GM12891 (cell line): ENCODE results near the gene MRPL42.

ENCODE experiments used
- POLR2A ChIP-seq: IDR thresholded peaks from 2 replicates; pipeline ENCODE4 v1.6.1; 2011; ENCODE audit warnings: low read depth, low read length, control low read depth
- POLR2AphosphoS5 ChIP-seq: IDR thresholded peaks from 2 replicates; pipeline ENCODE4 v1.6.1; 2011; ENCODE audit warnings: low read depth, low read length, control low read depth
- SPI1 ChIP-seq: IDR thresholded peaks from 2 replicates; pipeline ENCODE4 v1.6.1; 2011; ENCODE audit warnings: low read depth, low read length, control low read depth

DNA sequence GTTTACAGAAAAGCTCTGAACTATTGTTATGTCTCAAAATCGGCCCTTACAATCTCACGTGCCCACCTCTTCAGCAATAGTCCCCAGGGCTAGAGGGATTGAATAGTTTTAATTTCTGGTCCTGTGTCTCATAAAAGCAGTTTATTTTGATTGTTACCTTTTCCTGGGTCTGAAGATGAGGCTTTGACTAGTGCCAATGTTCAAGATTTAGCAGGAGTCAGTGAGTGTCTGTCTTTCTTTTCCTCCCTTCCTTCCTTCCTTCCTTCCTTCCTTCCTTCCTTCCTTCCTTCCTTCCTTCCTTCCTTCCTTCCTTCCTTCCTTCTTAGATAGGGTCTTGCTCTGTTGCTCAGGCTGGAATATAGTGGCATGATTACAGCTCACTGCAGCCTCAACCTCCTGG is 80.5 kb downstream of the MRPL42 start:
- TF ChIP-seq POLR2A (no peak), SPI1 (no peak), POLR2AphosphoS5 (no peak)
